ENCODE measurements around the gene MRM1. TPM values are rescaled to one million over a fixed set of nuclear protein-coding genes. Genes with fewer than 3 reads are reported as not detected.

Gene MRM1
- polyA plus RNA-seq, 1 donor, result 4.0 TPM

Other genes with a start within 250 kb of the MRM1 start
- not detected for gene TBC1D3H, start 213.1 kb upstream of the MRM1 start, polyA plus RNA-seq (ENCODE audit: insufficient read length)
- 72.3 TPM for gene ZNHIT3, start 114.9 kb upstream of the MRM1 start, polyA plus RNA-seq (ENCODE audit: insufficient read length)
- 70.1 TPM for gene MYO19, start 66.7 kb upstream of the MRM1 start, polyA plus RNA-seq (ENCODE audit: insufficient read length)
- gene PIGW, start 66.6 kb upstream of the MRM1 start, polyA plus RNA-seq (ENCODE audit: insufficient read length), result 17.4 TPM
- 112 TPM for gene GGNBP2, start 56.7 kb upstream of the MRM1 start, polyA plus RNA-seq (ENCODE audit: insufficient read length)
- gene DHRS11, start 9.7 kb upstream of the MRM1 start, polyA plus RNA-seq (ENCODE audit: insufficient read length), result 28.8 TPM

Data from left kidney (tissue), 1 donor.